GM19438 (cell line): ENCODE results near the gene CNFN.

Source experiments
- ATAC-seq: cut with Tn5 transposase; IDR thresholded peaks from one replicate; pipeline ENCODE4 v1.9.1; 2021; ENCODE audit warnings: low read depth; ENCODE audit not compliant: unreplicated experiment

CNFN gene

GRCh38 chr19:42410371-42410770 lies 20.3 kb upstream of the CNFN start:
- ATAC-seq, result no peak

GRCh38 chr19:42409477-42409876 lies 19.4 kb upstream of the CNFN start:
- ATAC-seq, result no peak

- no peak for ATAC-seq
Observed at GRCh38 chr19:42407816-42408175, 17.7 kb upstream of the CNFN start.

- no peak for ATAC-seq
Observed at GRCh38 chr19:42407085-42407815, 17.2 kb upstream of the CNFN start.

GRCh38 chr19:42406111-42406510 lies 16.0 kb upstream of the CNFN start:
- ATAC-seq, result no peak

GRCh38 chr19:42403586-42403985 lies 13.5 kb upstream of the CNFN start:
- ATAC-seq, result no peak

- ATAC-seq, result no peak
Observed at GRCh38 chr19:42402376-42403116, 12.4 kb upstream of the CNFN start.

GRCh38 chr19:42401365-42402303 lies 11.5 kb upstream of the CNFN start:
- no peak for ATAC-seq

- no peak for ATAC-seq
Observed at GRCh38 chr19:42400404-42400803, 10.3 kb upstream of the CNFN start.

- no peak for ATAC-seq
Observed at GRCh38 chr19:42397263-42398166, 7.4 kb upstream of the CNFN start.

- peak; percentile 88 for ATAC-seq
Observed at GRCh38 chr19:42396381-42397262, 6.5 kb upstream of the CNFN start.

GRCh38 chr19:42394751-42395150 lies 4.7 kb upstream of the CNFN start:
- ATAC-seq, result no peak

- no peak for ATAC-seq
Observed at GRCh38 chr19:42392165-42392564, 2.1 kb upstream of the CNFN start.

GRCh38 chr19:42388851-42389489 lies 1.1 kb downstream of the CNFN start:
- no peak for ATAC-seq

- ATAC-seq, result peak; percentile 56
Observed at GRCh38 chr19:42386974-42387707, 3.0 kb downstream of the CNFN start.

- no peak for ATAC-seq
Observed at GRCh38 chr19:42380155-42380554, 9.9 kb downstream of the CNFN start.

- ATAC-seq, result no peak
Observed at GRCh38 chr19:42378225-42379215, 11.6 kb downstream of the CNFN start.
